ENCODE data around the gene PBX1.

The PBX1 gene

DNA sequence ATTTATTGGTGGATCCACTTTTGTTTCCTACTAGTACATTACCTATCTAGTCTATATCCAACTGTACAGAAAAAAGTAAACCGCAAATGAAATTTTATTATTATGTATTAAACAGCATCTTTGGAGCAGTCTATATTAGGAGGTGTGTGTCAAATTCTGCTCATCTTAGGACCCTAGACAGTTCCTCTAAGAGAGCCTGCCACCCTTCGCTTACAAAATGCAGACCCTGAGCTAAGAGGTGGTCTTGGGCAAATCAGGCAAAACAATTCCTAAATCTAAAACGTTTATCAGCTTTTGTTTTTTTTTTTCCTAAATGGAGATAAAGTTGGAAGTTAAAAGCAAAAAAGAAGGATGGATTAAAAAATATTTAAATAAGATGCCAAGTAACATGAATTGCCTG is 85.3 kb downstream of the PBX1 start:
- no peaks in the 10 kb centered on the region for H4K20me1 ChIP-seq (ENCODE audit: control insufficient read depth, insufficient read depth, low read depth, low read length)
- H3K27me3 ChIP-seq (ENCODE audit: control insufficient read depth, low read length) = no peaks in the 10 kb centered on the region
- no peaks in the 10 kb centered on the region for H3K36me3 ChIP-seq (ENCODE audit: control insufficient read depth, low read length)
- TF ChIP-seq, protein P1, sequence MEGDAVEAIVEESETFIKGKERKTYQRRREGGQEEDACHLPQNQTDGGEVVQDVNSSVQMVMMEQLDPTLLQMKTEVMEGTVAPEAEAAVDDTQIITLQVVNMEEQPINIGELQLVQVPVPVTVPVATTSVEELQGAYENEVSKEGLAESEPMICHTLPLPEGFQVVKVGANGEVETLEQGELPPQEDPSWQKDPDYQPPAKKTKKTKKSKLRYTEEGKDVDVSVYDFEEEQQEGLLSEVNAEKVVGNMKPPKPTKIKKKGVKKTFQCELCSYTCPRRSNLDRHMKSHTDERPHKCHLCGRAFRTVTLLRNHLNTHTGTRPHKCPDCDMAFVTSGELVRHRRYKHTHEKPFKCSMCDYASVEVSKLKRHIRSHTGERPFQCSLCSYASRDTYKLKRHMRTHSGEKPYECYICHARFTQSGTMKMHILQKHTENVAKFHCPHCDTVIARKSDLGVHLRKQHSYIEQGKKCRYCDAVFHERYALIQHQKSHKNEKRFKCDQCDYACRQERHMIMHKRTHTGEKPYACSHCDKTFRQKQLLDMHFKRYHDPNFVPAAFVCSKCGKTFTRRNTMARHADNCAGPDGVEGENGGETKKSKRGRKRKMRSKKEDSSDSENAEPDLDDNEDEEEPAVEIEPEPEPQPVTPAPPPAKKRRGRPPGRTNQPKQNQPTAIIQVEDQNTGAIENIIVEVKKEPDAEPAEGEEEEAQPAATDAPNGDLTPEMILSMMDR (IDR thresholded peaks at IDR 0.05; ENCODE audit: low read depth, low read length, poor library complexity, severe bottlenecking) = no peak
- TF ChIP-seq EZH2phosphoT487 (IDR thresholded peaks at IDR 0.05; ENCODE audit: borderline replicate concordance, low read length) = no peak
- no peak overlapping the region for H3K4me2 ChIP-seq (ENCODE audit: low read length)
- no peak overlapping the region for H3K27ac ChIP-seq (ENCODE audit: low read depth, low read length)
- no peaks in the 10 kb centered on the region for H3K79me2 ChIP-seq (ENCODE audit: control insufficient read depth, low read length)
- no peaks in the 10 kb centered on the region for H3K9me3 ChIP-seq (ENCODE audit: control insufficient read depth, insufficient read depth, low read length)
- H3K9me2 ChIP-seq (replicated peaks; ENCODE audit: control insufficient read depth, low read length) = no peaks in the 10 kb centered on the region
- H3K4me1 ChIP-seq (ENCODE audit: control insufficient read depth, low read length) = no peaks in the 10 kb centered on the region
- H3K4me3 ChIP-seq (ENCODE audit: low read length) = no peak overlapping the region
- no peaks in the 10 kb centered on the region for H3F3A ChIP-seq (ENCODE audit: control insufficient read depth, insufficient read depth)

DNA sequence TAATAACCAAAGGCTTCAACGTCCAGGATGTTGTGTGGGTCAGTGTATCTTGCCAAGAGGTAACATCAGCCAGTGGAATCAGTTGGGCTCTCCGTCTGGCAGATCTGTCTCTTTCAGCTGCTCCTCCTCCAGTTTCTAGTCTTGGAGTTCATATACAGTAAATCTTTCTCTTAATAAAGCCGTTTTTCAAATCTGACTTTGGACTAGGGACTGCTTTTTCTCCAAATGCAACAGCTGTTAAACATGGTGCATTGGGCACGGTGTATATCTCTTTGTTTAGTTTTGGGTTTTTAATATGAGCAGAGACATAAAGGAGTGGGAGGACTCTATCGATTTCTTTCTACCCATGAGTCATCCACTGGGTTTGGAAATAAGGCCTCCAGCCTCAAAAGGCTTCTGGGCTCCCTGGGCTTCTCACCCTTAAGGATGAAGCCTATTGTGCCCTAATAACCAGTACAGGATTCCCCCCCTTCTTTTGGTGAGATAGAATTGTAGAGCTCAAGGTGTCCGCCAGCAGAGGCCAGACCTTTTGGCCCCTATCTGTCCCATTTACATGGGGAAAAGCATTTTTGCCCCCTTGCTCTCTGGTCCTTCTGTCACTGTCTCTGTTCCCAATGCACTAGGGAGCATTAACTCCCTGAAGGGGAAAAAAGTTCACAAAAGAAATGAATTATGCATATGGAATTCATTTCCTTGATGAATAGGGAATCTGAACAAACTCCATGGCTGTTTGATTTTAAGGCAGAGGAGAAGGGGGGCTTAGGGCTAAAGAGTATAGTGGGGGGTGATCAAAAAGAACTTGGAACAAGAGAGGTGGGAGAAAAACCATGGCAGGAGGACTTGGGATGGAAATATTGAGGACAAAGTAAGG is 86.0 kb downstream of the PBX1 start:
- H3K9me3 ChIP-seq (ENCODE audit: control insufficient read depth, insufficient read depth, low read length) = no peaks in the 10 kb centered on the region
- no peak overlapping the region for H3K4me2 ChIP-seq (ENCODE audit: low read length)
- H3K4me1 ChIP-seq (ENCODE audit: control insufficient read depth, low read length) = no peaks in the 10 kb centered on the region
- no peaks in the 10 kb centered on the region for H3K27me3 ChIP-seq (ENCODE audit: control insufficient read depth, low read length)
- no peak overlapping the region for H3K27ac ChIP-seq (ENCODE audit: low read depth, low read length)
- no peak overlapping the region for H3K4me3 ChIP-seq (ENCODE audit: low read length)
- H3K9me2 ChIP-seq (replicated peaks; ENCODE audit: control insufficient read depth, low read length) = no peaks in the 10 kb centered on the region
- TF ChIP-seq, protein P1 (IDR thresholded peaks at IDR 0.05; ENCODE audit: low read depth, low read length, poor library complexity, severe bottlenecking) = no peak
- no peak for TF ChIP-seq EZH2phosphoT487 (IDR thresholded peaks at IDR 0.05; ENCODE audit: borderline replicate concordance, low read length)
- H3K36me3 ChIP-seq (ENCODE audit: control insufficient read depth, low read length) = no peaks in the 10 kb centered on the region
- H4K20me1 ChIP-seq (ENCODE audit: control insufficient read depth, insufficient read depth, low read depth, low read length) = no peaks in the 10 kb centered on the region
- no peaks in the 10 kb centered on the region for H3K79me2 ChIP-seq (ENCODE audit: control insufficient read depth, low read length)
- no peaks in the 10 kb centered on the region for H3F3A ChIP-seq (ENCODE audit: control insufficient read depth, insufficient read depth)

DNA sequence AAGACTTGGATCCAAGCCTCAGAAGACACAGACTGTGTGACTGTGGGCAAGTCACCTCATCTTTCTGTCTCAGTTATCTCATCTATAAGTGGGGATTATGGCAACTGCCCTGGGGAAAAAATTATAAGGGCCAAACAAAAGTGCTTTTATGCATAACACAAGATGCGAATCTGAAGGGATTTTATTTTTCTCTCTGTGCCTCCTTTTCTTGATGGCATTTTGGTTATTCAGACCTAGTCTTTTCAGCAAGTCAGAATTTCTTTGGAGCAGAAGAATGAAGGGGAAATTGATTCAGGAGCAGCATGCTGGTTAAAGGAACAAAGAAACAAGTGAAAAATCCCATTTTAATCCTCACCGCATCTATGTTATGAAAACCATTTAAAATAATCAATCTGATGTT is 86.9 kb downstream of the PBX1 start:
- TF ChIP-seq EZH2phosphoT487 (IDR thresholded peaks at IDR 0.05; ENCODE audit: borderline replicate concordance, low read length) = no peak
- TF ChIP-seq, protein P1 (IDR thresholded peaks at IDR 0.05; ENCODE audit: low read depth, low read length, poor library complexity, severe bottlenecking) = no peak
- no peaks in the 10 kb centered on the region for H4K20me1 ChIP-seq (ENCODE audit: control insufficient read depth, insufficient read depth, low read depth, low read length)
- H3K4me2 ChIP-seq (ENCODE audit: low read length) = no peak overlapping the region
- H3K9me2 ChIP-seq (replicated peaks; ENCODE audit: control insufficient read depth, low read length) = no peaks in the 10 kb centered on the region
- H3K36me3 ChIP-seq (ENCODE audit: control insufficient read depth, low read length) = no peaks in the 10 kb centered on the region
- no peaks in the 10 kb centered on the region for H3F3A ChIP-seq (ENCODE audit: control insufficient read depth, insufficient read depth)
- no peaks in the 10 kb centered on the region for H3K27me3 ChIP-seq (ENCODE audit: control insufficient read depth, low read length)
- no peak overlapping the region for H3K4me3 ChIP-seq (ENCODE audit: low read length)
- no peaks in the 10 kb centered on the region for H3K4me1 ChIP-seq (ENCODE audit: control insufficient read depth, low read length)
- H3K9me3 ChIP-seq (ENCODE audit: control insufficient read depth, insufficient read depth, low read length) = no peaks in the 10 kb centered on the region
- H3K79me2 ChIP-seq (ENCODE audit: control insufficient read depth, low read length) = no peaks in the 10 kb centered on the region
- no peak overlapping the region for H3K27ac ChIP-seq (ENCODE audit: low read depth, low read length)

All from DOHH2 (cell line).